Stimulated activated naive CD4-positive, alpha-beta T cell treated with Interleukin-2 at 50 U/mL for 16 hours (primary cell): ENCODE results near the gene AXL.
"Not testable (repeated sequence)": the region's sequence is repeated elsewhere in the genome, so short reads cannot be mapped to it uniquely, and the experiment has no call there.

Experiments
- DNase-seq: peaks from one replicate; lab custom pipeline; 2025; lab: John Stamatoyannopoulos, UW

Gene AXL

GRCh38 chr19:41206926-41207750, 11.9 kb upstream of the AXL start:
- no peak for DNase-seq

DNA sequence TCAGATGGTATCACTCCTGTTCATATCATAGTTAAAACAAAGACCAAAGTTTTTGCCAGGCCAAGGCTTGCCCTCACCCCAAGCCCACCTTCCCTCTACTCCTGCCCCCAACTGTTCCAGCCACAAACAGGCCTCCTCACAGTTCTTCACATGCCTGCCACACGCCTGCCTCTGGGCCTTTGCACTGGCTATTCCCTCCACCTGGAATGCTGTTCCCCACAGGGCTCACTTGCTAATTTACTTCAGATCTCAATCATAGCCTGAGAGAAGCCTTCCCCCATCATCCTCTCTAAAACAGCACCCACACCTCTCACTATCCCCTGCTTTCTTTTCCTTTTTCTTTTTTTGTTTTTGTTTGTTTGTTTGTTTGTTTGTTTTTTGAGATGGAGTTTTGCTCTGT, 4.9 kb upstream of the AXL start:
- no peak for DNase-seq

- DNase-seq: no peak
Measured at GRCh38 chr19:41217741-41218140, 1.3 kb upstream of the AXL start.

DNA sequence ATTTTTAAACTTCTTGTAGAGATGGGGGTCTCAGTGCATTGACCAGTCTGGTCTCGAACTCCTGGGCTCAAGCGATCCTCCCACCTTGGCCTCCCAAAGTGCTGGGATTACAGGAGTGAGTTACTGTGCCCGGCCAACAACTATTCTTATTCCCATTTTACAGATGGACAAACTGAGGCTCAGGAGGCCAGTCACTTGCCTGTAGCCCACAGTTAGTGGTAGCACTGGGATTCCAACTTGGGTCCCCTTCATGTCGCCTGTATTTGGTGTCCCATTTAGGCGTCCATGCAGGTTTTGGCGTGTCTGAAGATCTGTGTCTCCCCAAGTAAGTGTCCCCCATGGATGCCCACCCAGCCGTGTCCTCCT, 791 bp upstream of the AXL start:
- DNase-seq: no peak

DNA sequence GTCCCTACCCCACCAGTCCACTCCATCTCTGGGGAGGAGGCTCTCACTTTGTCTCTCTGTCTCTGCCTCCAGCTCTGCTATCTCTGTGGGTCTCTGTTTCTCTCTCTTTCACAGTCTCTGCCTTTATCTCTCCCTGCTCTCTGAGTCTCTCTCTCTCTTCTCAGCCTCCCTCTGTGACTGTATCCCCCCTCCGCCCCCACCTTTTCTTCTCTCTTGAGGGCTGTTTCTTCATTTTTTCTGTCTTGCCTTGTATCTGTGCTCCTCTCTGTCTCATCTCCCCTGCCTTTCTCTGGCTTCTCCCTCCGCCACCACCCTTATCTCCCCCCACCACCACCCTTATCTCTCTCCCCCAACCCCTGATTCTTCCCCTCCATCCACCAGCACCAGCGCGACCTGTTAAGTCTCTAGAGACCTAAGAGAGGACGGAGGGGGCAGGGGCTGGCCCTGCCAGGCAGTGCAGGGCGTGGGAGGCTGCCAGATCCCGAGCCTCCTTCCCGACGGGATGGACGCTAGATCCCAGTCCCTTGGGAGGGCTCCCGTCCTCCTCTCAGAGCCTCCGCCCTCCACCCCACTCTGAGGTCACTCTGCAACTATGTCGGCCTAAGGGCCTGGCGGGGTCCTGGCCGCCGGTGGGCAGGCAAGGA, 1.0 kb downstream of the AXL start:
- DNase-seq: no peak

DNA sequence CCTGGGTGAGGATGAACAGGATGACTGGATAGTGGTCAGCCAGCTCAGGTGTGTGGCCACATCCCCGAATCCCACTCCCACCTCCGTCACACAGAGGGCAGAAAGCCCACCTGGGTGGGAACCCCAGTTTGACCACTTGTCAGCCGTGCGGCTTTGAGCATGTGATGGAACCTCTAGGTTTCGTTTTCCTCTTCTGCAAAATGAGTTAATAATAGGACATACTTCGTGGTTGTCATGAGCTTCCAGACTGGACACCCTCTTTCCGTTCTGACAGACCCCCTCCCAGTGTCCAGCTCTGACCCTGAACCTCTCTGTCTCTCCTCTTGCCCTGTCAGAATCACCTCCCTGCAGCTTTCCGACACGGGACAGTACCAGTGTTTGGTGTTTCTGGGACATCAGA, 1.8 kb downstream of the AXL start:
- DNase-seq: no peak

DNA sequence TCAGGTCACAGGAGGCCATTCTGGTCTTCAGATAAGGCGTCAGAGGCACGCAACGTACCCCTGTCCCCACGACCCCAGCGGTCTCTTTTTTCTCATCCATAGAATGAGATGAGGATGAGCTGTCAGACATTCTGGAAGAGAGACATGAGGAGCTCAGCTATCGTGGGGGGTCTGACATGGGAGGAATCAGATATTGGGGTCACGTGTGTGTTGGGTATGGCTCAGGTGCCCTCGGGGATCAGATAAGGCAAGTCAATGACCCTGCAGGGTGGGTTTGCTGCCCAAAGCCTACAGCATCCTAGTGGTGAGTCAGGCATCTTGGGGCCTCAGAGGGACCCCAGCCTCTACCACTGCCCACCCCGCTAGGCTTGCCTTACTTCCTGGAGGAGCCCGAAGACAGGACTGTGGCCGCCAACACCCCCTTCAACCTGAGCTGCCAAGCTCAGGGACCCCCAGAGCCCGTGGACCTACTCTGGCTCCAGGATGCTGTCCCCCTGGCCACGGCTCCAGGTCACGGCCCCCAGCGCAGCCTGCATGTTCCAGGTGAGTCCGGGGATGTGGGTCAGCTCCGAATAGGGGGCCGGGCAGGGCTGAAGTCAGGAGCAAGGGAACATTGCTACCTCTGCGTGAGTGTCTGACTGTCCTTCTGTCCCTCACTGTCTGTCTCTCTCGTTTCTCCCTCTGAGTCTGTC, 2.6 kb downstream of the AXL start:
- DNase-seq: no peak

- DNase-seq: no peak
Measured at GRCh38 chr19:41222240-41222639, 3.2 kb downstream of the AXL start.

DNA sequence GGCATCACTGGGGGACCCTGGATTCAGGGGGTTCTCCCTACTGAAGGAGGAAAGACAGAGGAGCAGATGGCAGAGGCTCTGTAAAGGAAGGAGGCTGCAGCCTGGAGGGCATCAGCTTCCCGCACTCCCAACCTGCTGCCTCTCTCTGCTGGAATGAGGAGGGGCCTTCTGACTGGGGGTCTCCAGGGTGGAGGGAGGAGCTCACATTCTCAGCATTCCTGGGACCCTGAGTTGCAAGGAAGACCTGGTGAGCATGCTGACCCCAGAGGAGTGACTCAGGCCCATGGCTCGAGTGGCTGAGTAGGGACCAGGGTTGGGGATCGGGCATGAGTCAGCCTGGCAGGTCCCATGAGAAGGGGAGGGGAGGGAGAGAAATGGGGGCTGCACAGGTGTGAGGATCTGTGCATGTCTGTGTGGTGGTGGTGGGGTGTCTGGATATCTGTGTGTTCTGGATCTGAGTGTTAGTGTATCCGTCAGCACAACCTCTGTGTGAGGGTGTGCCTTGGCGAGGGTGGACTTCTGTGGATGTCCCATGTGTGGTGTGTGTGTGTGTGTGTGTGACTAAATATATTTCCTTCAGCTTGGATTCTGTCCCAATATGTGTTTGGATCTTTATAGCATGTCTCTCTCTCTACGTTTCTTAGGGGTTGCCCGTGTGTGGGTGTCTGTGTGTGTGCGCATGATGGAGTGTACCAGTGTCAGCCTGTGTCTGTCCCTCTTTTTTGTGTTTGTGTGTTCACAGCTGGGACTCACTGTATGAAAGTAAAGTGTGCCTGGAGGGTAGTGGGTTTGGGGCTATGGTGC, 4.6 kb downstream of the AXL start:
- no peak for DNase-seq

GRCh38 chr19:41224632-41225031, 5.6 kb downstream of the AXL start:
- DNase-seq: no peak

DNA sequence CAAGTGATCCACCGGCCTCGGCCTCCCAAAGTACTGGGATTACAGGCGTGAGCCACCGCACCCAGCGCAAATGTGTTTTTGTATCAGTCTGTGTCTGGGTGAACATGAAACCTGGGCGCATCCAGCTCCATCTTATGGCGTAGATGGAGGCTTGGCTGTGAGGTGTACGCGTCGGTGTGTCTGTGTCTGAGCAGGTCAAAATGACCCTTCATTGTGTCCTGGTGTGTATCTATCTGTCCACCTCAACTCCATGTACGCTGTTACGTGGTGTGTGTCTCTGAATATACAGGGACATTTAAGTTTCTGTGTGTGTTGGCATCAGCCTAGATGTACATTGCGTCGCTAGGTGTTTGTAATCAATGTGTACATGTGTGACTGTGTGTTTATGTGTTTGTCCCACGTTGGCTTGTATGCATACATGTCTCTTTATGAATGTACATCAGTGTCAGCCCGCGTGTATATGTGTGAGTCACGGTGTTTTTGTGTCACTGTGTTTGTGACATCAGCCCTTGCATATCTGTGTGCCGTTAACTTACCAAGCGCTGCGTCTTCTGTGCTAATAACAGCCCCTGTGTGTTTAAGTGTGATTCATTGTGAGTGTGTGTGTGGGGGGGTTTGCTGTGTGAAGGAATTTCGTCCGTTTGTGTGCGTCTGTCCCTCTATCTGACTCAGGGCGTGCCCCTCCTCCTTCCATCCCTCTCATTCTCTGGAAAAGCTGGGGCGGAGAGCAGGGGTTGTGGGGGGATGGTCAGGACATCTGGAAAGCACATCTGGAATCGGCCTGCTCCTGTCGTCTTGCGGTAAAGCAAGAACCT, 6.4 kb downstream of the AXL start:
- DNase-seq: peak; percentile 60

- DNase-seq: peak; percentile 38
Measured at GRCh38 chr19:41226053-41226873, 7.2 kb downstream of the AXL start.

DNA sequence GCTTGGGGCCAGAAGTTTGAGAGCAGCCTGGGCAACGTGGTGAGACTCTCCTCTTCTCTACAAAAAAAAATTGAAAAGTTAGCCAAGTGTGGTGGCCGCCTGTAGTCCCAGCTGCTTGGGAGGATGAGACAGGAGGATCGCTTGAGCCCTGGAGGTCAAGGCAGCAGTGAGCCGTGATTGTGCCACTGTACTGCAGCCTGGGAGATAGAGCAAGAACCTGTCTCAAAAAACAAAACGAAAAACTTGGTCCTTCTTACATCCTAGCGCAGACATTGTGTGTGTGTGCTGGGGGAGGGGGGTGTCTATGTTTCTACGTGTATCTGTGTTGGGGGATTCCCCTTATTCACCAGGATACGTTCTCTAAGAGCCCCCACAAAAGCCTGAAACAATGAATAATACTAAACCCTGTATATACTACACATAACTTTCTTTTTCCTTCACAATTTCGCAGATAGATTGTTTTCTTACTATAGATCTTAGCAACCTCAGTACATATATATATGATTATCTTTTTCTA, 7.9 kb downstream of the AXL start:
- peak; percentile 5 for DNase-seq

DNA sequence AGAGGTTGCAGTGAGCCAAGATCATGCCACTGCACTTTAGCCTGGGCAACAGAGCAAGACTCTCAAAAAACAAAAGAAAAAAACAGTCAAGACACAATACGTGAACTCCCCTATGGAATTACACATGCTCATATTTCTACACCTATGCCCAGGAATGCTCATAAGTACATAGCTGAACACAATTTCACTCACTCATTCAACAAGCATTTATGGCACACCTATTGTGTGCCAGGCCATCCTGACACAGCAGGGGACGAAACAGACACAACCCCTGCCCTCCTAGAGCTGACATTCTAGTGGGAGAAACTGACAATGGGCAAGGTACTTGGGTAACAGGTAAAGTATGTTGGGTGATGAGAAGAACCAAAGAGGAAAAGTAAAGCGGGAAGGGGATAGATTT, 9.5 kb downstream of the AXL start:
- no peak for DNase-seq

DNA sequence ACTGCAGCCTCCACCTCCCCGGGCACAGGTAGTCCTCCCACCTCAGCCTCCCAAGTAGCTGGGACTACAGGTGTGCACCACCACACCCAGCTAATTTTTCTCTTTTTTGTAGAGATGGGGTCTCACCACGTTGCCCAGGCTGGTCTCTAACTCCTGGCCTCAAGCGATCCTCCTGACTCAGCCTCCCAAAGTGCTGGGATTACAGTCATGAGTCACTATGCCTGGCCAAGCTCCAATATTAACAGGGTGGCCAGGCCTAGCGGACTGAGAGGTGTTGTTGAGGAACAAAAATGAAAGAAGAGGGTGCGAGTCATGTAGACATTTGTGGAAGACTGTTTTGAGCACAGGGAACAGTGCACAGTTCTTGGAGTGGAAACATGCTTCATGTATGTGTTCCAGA, 10.3 kb downstream of the AXL start:
- not testable (repeated sequence) for DNase-seq

DNA sequence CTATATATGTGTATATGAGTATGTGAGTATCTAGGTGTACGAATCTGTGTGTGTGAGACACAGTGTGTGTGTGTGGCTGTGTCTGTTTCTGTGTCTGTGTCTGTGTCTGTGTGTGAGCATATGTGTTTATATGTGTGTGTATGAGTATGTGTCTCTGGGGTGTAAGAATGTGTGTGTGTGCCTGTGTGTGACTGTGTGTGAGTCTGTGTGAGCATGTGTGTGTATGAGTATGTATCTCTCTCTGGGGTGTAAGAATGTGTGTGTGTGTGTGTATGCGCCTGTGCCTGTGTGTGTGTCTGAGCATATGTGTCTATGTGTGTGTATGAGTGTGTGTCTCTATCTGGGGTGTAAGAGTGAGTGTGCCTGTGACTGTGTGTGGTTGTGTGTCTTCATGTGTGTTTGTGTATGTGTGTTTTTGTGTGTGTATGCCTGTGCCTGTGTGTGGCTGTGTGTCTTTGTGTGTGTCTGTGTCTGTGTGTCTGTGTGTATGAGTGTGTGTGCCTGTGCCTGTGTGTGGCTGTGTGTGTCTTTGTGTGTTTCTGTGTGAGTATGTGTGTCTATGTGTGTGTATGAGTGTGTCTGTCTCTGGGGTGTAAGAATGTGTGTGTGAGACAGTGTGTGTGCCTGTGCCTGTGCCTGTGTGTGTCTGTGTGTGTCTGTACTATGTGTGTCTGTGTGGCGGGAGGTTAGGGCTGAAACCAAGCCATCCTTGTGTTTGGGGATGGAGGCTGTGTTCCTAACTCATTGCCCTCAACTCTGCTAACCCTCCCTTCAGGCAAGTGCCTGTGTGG, 11.2 kb downstream of the AXL start:
- no peak for DNase-seq

DNA sequence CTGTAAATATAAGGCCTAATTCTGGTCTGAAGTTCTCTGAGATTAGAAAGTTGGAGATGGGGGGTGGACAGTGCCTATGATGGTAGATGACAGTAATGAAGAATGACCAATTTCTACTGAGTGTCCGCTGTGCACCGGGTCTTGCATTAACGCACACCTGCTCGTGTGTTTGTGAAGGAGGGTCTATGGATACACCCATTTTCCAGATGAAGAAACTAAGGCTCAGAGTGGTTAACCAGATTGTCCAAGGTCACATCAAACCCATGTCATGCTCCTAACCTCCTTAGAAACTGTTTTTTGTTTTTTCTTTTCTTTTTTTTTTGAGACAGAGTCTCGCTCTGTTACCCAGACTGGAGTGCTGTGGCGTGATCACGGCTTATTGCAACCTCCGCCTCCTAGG, 13.7 kb downstream of the AXL start:
- no peak for DNase-seq

DNA sequence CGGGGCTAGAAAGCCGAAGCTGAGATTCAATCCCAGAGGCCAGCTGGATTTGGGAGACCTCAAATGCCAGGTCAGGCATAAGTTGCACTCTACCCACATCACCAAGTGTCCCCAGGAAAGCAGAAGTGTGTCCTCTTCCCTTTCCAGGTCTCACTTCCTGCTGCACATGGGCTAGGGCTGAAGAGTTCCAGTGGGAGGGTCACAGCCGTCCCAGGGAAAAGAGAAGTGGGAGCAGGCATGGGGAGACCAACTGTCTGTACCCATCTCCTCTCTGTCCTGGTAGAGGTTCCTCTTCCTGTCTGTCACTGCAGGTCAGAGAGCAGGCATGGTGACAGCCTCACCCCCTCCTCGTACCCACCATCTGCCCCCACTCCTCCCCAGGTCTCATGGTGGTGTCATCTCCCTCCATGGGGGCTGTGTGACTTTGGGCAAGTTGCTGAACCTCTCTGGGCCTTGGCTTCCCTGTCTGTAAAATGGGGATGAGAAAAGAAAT, 14.8 kb downstream of the AXL start:
- no peak for DNase-seq

DNA sequence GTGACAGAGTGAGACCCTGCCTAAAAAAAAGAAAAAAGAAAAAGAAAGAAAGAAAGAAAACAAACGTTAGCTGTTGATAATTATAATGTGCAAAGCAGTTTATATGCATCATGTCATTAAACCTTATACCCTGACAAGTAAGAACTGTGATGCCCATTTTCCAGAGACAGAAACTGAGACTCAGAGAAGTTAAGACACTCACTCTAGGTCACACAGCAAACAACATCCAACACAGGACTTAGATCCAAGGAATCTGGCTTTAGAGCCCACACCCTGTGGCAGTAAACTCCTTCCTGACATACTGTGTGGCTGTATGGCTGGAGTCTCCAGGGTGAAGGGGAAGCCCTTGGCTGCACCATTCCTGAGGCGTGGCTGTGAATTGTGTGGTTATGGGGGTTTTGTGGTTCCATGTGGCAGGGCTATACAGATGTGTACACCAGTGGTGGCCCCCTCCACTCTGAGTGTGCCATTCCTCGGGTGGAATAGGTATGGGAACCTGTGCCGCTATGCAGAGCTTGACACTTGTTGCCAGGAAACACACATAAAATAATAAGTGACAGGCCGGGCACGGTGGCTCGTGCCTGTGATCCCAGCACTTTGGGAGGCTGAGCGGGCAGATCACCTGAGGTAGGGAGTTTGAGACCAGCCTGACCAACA, 15.6 kb downstream of the AXL start:
- DNase-seq: no peak
